Measurements from ENCODE around the gene CEACAM4.

The CEACAM4 gene

GRCh38 chr19:41610789-41611188, 16.1 kb downstream of the CEACAM4 start:
- H3F3A ChIP-seq (ENCODE audit: insufficient read depth, low read length): no peaks in the 10 kb centered on the region
- no peak overlapping the region for H3K9ac ChIP-seq (ENCODE audit: low read length)
- TF ChIP-seq CTCF (IDR thresholded peaks at IDR 0.05; ENCODE audit: low read length) (no peak), EZH2 (IDR thresholded peaks at IDR 0.05; ENCODE audit: borderline replicate concordance, low read length) (no peak)
- H3K27ac ChIP-seq (ENCODE audit: low read depth, low read length, poor library complexity, severe bottlenecking): no peak overlapping the region
- H3K4me1 ChIP-seq (ENCODE audit: insufficient read depth, low read length, severe bottlenecking): no peaks in the 10 kb centered on the region
- no peaks in the 10 kb centered on the region for H3K36me3 ChIP-seq (ENCODE audit: insufficient read depth, low read length)
- H4K20me1 ChIP-seq (ENCODE audit: insufficient read depth, low read length): no peaks in the 10 kb centered on the region
- H3K27me3 ChIP-seq (ENCODE audit: insufficient read depth, low read length): no peaks in the 10 kb centered on the region
- H3K4me3 ChIP-seq (ENCODE audit: low read depth, low read length, poor library complexity, severe bottlenecking): no peak overlapping the region
- no peaks in the 10 kb centered on the region for H3K9me2 ChIP-seq (ENCODE audit: low read depth, low read length)
- no peaks in the 10 kb centered on the region for H3K9me3 ChIP-seq (ENCODE audit: low read length)
- no peaks in the 10 kb centered on the region for H3K79me2 ChIP-seq (ENCODE audit: insufficient read depth, low read length)
- H2AFZ ChIP-seq (ENCODE audit: low read length): no peak overlapping the region
- H3K4me2 ChIP-seq (ENCODE audit: low read length): no peak overlapping the region

- H4K20me1 ChIP-seq (ENCODE audit: insufficient read depth, low read length): no peaks in the 10 kb centered on the region
- H3K27me3 ChIP-seq (ENCODE audit: insufficient read depth, low read length): no peaks in the 10 kb centered on the region; the same call in 1 of the 2 replicates
- no peak overlapping the region for H3K4me3 ChIP-seq (ENCODE audit: low read depth, low read length, poor library complexity, severe bottlenecking)
These were observed 19.2 kb downstream of the CEACAM4 start for GRCh38 chr19:41607668-41608067.

GRCh38 chr19:41606215-41606837, 20.5 kb downstream of the CEACAM4 start:
- Histone ChIP-seq H3K4me1 (ENCODE audit: insufficient read depth, low read length, severe bottlenecking) (no peaks in the 10 kb centered on the region), H3K79me2 (ENCODE audit: insufficient read depth, low read length) (no peaks in the 10 kb centered on the region), H3K4me3 (ENCODE audit: low read depth, low read length, poor library complexity, severe bottlenecking) (no peak overlapping the region), H3K9ac (ENCODE audit: low read length) (no peak overlapping the region), H2AFZ (ENCODE audit: low read length) (no peak overlapping the region), H3F3A (ENCODE audit: insufficient read depth, low read length) (no peaks in the 10 kb centered on the region), H3K27ac (ENCODE audit: low read depth, low read length, poor library complexity, severe bottlenecking) (no peak overlapping the region), H3K9me2 (ENCODE audit: low read depth, low read length) (no peaks in the 10 kb centered on the region), H3K27me3 (ENCODE audit: insufficient read depth, low read length) (no peaks in the 10 kb centered on the region; the same call in 1 of the 2 replicates), H4K20me1 (ENCODE audit: insufficient read depth, low read length) (no peaks in the 10 kb centered on the region), H3K9me3 (ENCODE audit: low read length) (no peaks in the 10 kb centered on the region), H3K4me2 (ENCODE audit: low read length) (no peak overlapping the region), H3K36me3 (ENCODE audit: insufficient read depth, low read length) (no peaks in the 10 kb centered on the region)
- TF ChIP-seq CTCF (IDR thresholded peaks at IDR 0.05; ENCODE audit: low read length) (no peak), EZH2 (IDR thresholded peaks at IDR 0.05; ENCODE audit: borderline replicate concordance, low read length) (no peak)

More at GRCh38 chr19:41607668-41608067, 19.2 kb downstream of the CEACAM4 start:
- Histone ChIP-seq H2AFZ (ENCODE audit: low read length) (no peak overlapping the region), H3F3A (ENCODE audit: insufficient read depth, low read length) (no peaks in the 10 kb centered on the region), H3K36me3 (ENCODE audit: insufficient read depth, low read length) (no peaks in the 10 kb centered on the region), H3K4me1 (ENCODE audit: insufficient read depth, low read length, severe bottlenecking) (no peaks in the 10 kb centered on the region), H3K9me3 (ENCODE audit: low read length) (no peaks in the 10 kb centered on the region), H3K9ac (ENCODE audit: low read length) (no peak overlapping the region), H3K27ac (ENCODE audit: low read depth, low read length, poor library complexity, severe bottlenecking) (no peak overlapping the region), H3K9me2 (ENCODE audit: low read depth, low read length) (no peaks in the 10 kb centered on the region), H3K4me2 (ENCODE audit: low read length) (no peak overlapping the region), H3K79me2 (ENCODE audit: insufficient read depth, low read length) (no peaks in the 10 kb centered on the region)
- TF ChIP-seq EZH2 (IDR thresholded peaks at IDR 0.05; ENCODE audit: borderline replicate concordance, low read length): no peak
- no peak for TF ChIP-seq CTCF (IDR thresholded peaks at IDR 0.05; ENCODE audit: low read length)

All from OCI-LY1 (cell line).